ENCODE measurements around the gene MYL4. TPM values are rescaled to one million over a fixed set of nuclear protein-coding genes. Genes with fewer than 3 reads are reported as not detected.

MYL4 gene
- total RNA-seq, 1 experiment from 2014 or later, result 0.49 TPM

DNA sequence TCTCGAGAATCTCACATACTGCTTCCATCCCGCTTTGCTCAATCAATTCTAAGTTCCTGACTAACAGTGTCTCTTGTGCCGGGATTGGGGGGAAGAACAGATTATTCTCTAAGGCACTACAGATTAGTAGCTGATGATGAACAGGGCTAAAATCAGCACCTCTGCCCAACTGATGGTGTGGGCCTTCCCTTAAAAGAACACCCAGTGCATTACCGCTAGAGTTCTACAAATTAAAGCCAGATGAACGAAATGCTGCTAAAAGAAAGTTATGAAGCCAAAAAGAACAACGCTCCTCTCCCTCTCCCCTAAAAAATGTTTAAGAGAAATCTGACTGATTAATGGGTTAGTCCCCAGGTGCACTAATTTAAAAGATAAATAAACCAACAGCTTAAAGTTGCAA lies 24.5 kb upstream of the MYL4 start:
- DNase-seq (ENCODE audit: low read depth, low spot score) (no peak), ATAC-seq (no peak)
- ChIA-PET CTCF (interaction anchor here (0.5 to 0.6 kb wide), 2 partner anchors 36 to 441 kb away, joined by 3 to 7 read pairs; no protein-coding TSS in a partner anchor), POLR2A (no interaction called here)
- intact Hi-C loops (cut with micrococcal nuclease; ENCODE audit: unreplicated experiment), result no loop called here
- no TSS peak for BruUV-seq (replicated peaks)
- in situ Hi-C loops (cut with HindIII; ENCODE audit: low pct_unique_long_range_greater_than_20kb, low sequenced_read_pairs), result no loop called here
- no peak for TF ChIP-seq POLR2AphosphoS5 (IDR thresholded peaks at IDR 0.05; ENCODE audit: low read depth, low read length)
- TF ChIP-seq SIN3A (IDR thresholded peaks at IDR 0.05; ENCODE audit: borderline replicate concordance, insufficient read depth, low read depth, low read length), result no peak
- no peak for TF ChIP-seq CTCF (IDR thresholded peaks at IDR 0.05)
- no peak for TF ChIP-seq TCF7L2 (IDR thresholded peaks at IDR 0.05; ENCODE audit: low read depth, low read length)
- TF ChIP-seq, protein P1, sequence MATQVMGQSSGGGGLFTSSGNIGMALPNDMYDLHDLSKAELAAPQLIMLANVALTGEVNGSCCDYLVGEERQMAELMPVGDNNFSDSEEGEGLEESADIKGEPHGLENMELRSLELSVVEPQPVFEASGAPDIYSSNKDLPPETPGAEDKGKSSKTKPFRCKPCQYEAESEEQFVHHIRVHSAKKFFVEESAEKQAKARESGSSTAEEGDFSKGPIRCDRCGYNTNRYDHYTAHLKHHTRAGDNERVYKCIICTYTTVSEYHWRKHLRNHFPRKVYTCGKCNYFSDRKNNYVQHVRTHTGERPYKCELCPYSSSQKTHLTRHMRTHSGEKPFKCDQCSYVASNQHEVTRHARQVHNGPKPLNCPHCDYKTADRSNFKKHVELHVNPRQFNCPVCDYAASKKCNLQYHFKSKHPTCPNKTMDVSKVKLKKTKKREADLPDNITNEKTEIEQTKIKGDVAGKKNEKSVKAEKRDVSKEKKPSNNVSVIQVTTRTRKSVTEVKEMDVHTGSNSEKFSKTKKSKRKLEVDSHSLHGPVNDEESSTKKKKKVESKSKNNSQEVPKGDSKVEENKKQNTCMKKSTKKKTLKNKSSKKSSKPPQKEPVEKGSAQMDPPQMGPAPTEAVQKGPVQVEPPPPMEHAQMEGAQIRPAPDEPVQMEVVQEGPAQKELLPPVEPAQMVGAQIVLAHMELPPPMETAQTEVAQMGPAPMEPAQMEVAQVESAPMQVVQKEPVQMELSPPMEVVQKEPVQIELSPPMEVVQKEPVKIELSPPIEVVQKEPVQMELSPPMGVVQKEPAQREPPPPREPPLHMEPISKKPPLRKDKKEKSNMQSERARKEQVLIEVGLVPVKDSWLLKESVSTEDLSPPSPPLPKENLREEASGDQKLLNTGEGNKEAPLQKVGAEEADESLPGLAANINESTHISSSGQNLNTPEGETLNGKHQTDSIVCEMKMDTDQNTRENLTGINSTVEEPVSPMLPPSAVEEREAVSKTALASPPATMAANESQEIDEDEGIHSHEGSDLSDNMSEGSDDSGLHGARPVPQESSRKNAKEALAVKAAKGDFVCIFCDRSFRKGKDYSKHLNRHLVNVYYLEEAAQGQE (IDR thresholded peaks at IDR 0.05; ENCODE audit: insufficient read depth in 1 of 2, low read depth in 2 of 2, low read length in 1 of 2), result no peak
- H3K4me3 ChIP-seq (ENCODE audit: low read depth in 2 of 2, low read length in 2 of 2), result no peak overlapping the region
- no peaks in the 10 kb centered on the region for H3K27me3 ChIP-seq (ENCODE audit: control insufficient read depth, insufficient read depth, low read length)
- H3K4me1 ChIP-seq (ENCODE audit: control insufficient read depth, insufficient read depth, low read length), result peaks cover 7% of the 10 kb centered on the region; the same call in 1 of the 2 replicates
- H3K9me3 ChIP-seq (ENCODE audit: control insufficient read depth, insufficient read depth, low read depth, low read length), result no peaks in the 10 kb centered on the region
- H3K27ac ChIP-seq (ENCODE audit: low read length), result no peak overlapping the region
- peaks cover 20% of the 10 kb centered on the region for H3K36me3 ChIP-seq (ENCODE audit: control insufficient read depth, insufficient read depth, low read length)

- POLR2A ChIA-PET, result no interaction called here
- no peaks in the 10 kb centered on the region for H3K9me3 ChIP-seq (ENCODE audit: control insufficient read depth, insufficient read depth, low read depth, low read length)
- peaks cover 9% of the 10 kb centered on the region for H3K36me3 ChIP-seq (ENCODE audit: control insufficient read depth, insufficient read depth, low read length)
- H3K27ac ChIP-seq (ENCODE audit: low read length), result peak overlapping the region; percentile 99
- TF ChIP-seq, protein P1 (IDR thresholded peaks at IDR 0.05; ENCODE audit: insufficient read depth in 1 of 2, low read depth in 2 of 2, low read length in 1 of 2), result no peak
- no peak for TF ChIP-seq POLR2AphosphoS5 (IDR thresholded peaks at IDR 0.05; ENCODE audit: low read depth, low read length)
- TF ChIP-seq CTCF (IDR thresholded peaks at IDR 0.05), result no peak
- TF ChIP-seq TCF7L2 (IDR thresholded peaks at IDR 0.05; ENCODE audit: low read depth, low read length), result no peak
- no peak for TF ChIP-seq SIN3A (IDR thresholded peaks at IDR 0.05; ENCODE audit: borderline replicate concordance, insufficient read depth, low read depth, low read length)
- in situ Hi-C loops (cut with HindIII; ENCODE audit: low pct_unique_long_range_greater_than_20kb, low sequenced_read_pairs), result no loop called here
- ATAC-seq, result peak; percentile 3; the same call in 1 of the 2 replicates
- BruUV-seq (replicated peaks), result TSS peak; percentile 79
- no peak for DNase-seq (ENCODE audit: low read depth, low spot score)
- H3K27me3 ChIP-seq (ENCODE audit: control insufficient read depth, insufficient read depth, low read length), result no peaks in the 10 kb centered on the region
- peak overlapping the region; percentile 95 for H3K4me3 ChIP-seq (ENCODE audit: low read depth in 2 of 2, low read length in 2 of 2)
- intact Hi-C loops (cut with micrococcal nuclease; ENCODE audit: unreplicated experiment), result no loop called here
- peaks cover 13% of the 10 kb centered on the region for H3K4me1 ChIP-seq (ENCODE audit: control insufficient read depth, insufficient read depth, low read length)
- CTCF ChIA-PET, result no interaction called here
These were observed 20.8 kb upstream of the MYL4 start for GRCh38 chr17:47188271-47188875.
